H9 (cell line): ENCODE data around the gene PAAF1. TPM values are rescaled to one million over a fixed set of nuclear protein-coding genes. Genes with fewer than 3 reads are reported as not detected.
A peak's percentile ranks its signal among the peaks of the same experiment; 100 is the strongest.

Source experiments
- DNase-seq: peaks from one replicate; pipeline ENCODE4 v3.0.0-alpha.2; 2017
- H2AFZ ChIP-seq: one replicate; pipeline ENCODE4 v1.6.1; 2013; ENCODE audit warnings: mild to moderate bottlenecking, low read length, control low read depth, moderate library complexity
- H2AK5ac ChIP-seq: 2 replicates; pipeline ENCODE4 v1.6.1; 2013; ENCODE audit warnings: low read length, control low read depth, mixed read lengths; ENCODE audit not compliant: insufficient read length
- H2BK120ac ChIP-seq: one replicate; pipeline ENCODE4 v1.6.1; 2013; ENCODE audit warnings: low read depth, mild to moderate bottlenecking, low read length, control low read depth, inconsistent platforms; ENCODE audit not compliant: poor library complexity, severe bottlenecking
- H2BK12ac ChIP-seq: 2 replicates; pipeline ENCODE4 v1.6.1; 2013; ENCODE audit warnings: low read length, control low read depth, mixed read lengths, low read depth; ENCODE audit not compliant: insufficient read length
- H2BK15ac ChIP-seq: 2 replicates; pipeline ENCODE4 v1.6.1; 2013; ENCODE audit warnings: low read depth, low read length, control low read depth
- H2BK20ac ChIP-seq: one replicate; pipeline ENCODE4 v1.6.1; 2013; ENCODE audit warnings: low read depth, mild to moderate bottlenecking, low read length, control low read depth, inconsistent platforms; ENCODE audit not compliant: poor library complexity, severe bottlenecking
- H2BK5ac ChIP-seq: 2 replicates; pipeline ENCODE4 v1.6.1; 2013; ENCODE audit warnings: low read length, control low read depth, mixed read lengths; ENCODE audit not compliant: insufficient read length
- H3K14ac ChIP-seq: 2 replicates; pipeline ENCODE4 v1.6.1; 2013; ENCODE audit warnings: low read length, control low read depth; ENCODE audit not compliant: insufficient read depth
- H3K18ac ChIP-seq: 2 replicates; pipeline ENCODE4 v1.6.1; 2013; ENCODE audit warnings: low read depth, mild to moderate bottlenecking, mixed read lengths, low read length, control low read depth; ENCODE audit not compliant: insufficient read length
- H3K23ac ChIP-seq: 2 replicates; pipeline ENCODE4 v1.6.1; 2013; ENCODE audit warnings: low read length, control low read depth, mixed read lengths, low read depth; ENCODE audit not compliant: insufficient read length
- H3K23me2 ChIP-seq: 2 replicates; pipeline ENCODE4 v1.6.1; 2013; ENCODE audit warnings: low read depth, mild to moderate bottlenecking, mixed read lengths, low read length, control low read depth; ENCODE audit not compliant: insufficient read length, poor library complexity, severe bottlenecking
- H3K27ac ChIP-seq: 2 replicates; pipeline ENCODE4 v1.5.1; 2013; ENCODE audit warnings: low read length, control low read depth, mixed read lengths, low read depth; ENCODE audit not compliant: insufficient read length
- H3K27me3 ChIP-seq: 2 replicates; pipeline ENCODE4 v1.6.1; 2013; ENCODE audit warnings: low read length, control low read depth, inconsistent platforms; ENCODE audit not compliant: insufficient read depth
- H3K4ac ChIP-seq: 2 replicates; pipeline ENCODE4 v1.6.1; 2013; ENCODE audit warnings: low read depth, mild to moderate bottlenecking, control low read depth, inconsistent platforms, low read length, moderate library complexity
- H3K4me1 ChIP-seq: 2 replicates; pipeline ENCODE4 v1.6.1; 2013; ENCODE audit warnings: low read length, control low read depth, inconsistent platforms; ENCODE audit not compliant: insufficient read depth
- H3K4me2 ChIP-seq: 2 replicates; pipeline ENCODE4 v1.6.1; 2013; ENCODE audit warnings: low read length, control low read depth, mixed read lengths; ENCODE audit not compliant: insufficient read length, insufficient read depth
- H3K56ac ChIP-seq: 2 replicates; pipeline ENCODE4 v1.6.1; 2013; ENCODE audit warnings: low read depth, mild to moderate bottlenecking, mixed read lengths, low read length, control low read depth; ENCODE audit not compliant: insufficient read length
- H3K79me1 ChIP-seq: 2 replicates; pipeline ENCODE4 v1.6.1; 2013; ENCODE audit warnings: low read depth, mild to moderate bottlenecking, moderate library complexity, low read length, control low read depth, inconsistent platforms; ENCODE audit not compliant: insufficient read depth, poor library complexity, severe bottlenecking
- H3K79me2 ChIP-seq: 2 replicates; pipeline ENCODE4 v1.6.1; 2013; ENCODE audit warnings: low read length, control low read depth, inconsistent platforms; ENCODE audit not compliant: insufficient read depth
- H3K9ac ChIP-seq: 2 replicates; pipeline ENCODE4 v1.6.1; 2013; ENCODE audit warnings: low read length, control low read depth, mixed read lengths; ENCODE audit not compliant: insufficient read length; ENCODE audit errors: extremely low read depth
- H3K9me3 ChIP-seq: one replicate; pipeline ENCODE4 v1.6.1; 2013; ENCODE audit warnings: low read depth, low read length, inconsistent platforms; ENCODE audit not compliant: control insufficient read depth
- H3T11ph ChIP-seq: one replicate; pipeline ENCODE4 v1.6.1; 2013; ENCODE audit warnings: mild to moderate bottlenecking, low read length, control low read depth, inconsistent platforms
- H4K20me1 ChIP-seq: one replicate; pipeline ENCODE4 v1.6.1; 2013; ENCODE audit not compliant: control insufficient read depth, insufficient read length, insufficient read depth
- H4K5ac ChIP-seq: 2 replicates; pipeline ENCODE4 v1.6.1; 2013; ENCODE audit warnings: low read depth, mild to moderate bottlenecking, mixed read lengths, low read length, control low read depth; ENCODE audit not compliant: insufficient read length
- H4K8ac ChIP-seq: replicated peaks from 2 replicates; pipeline ENCODE4 v1.6.1; 2013; ENCODE audit warnings: low read length, control low read depth, mixed read lengths, low read depth; ENCODE audit not compliant: insufficient read length
- H4K91ac ChIP-seq: 2 replicates; pipeline ENCODE4 v1.6.1; 2013; ENCODE audit warnings: low read depth, mild to moderate bottlenecking, moderate library complexity, mixed read lengths, low read length, control low read depth; ENCODE audit not compliant: insufficient read length
- H3K27ac Mint-ChIP-seq, 3 experiments: 2 replicates in 2 of 3; 3 replicates in 1 of 3; pipeline ENCODE4 v1.8.0; 2020 to 2021; ENCODE audit warnings: mixed read lengths in 3 of 3, mild to moderate bottlenecking in 1 of 3, moderate library complexity in 1 of 3
- H3K27me3 Mint-ChIP-seq: 2 replicates; pipeline ENCODE4 v1.8.0; 2021; ENCODE audit warnings: low read depth, mild to moderate bottlenecking, moderate library complexity, mixed read lengths
- H3K36me3 Mint-ChIP-seq, 3 experiments: 2 replicates in 2 of 3; 3 replicates in 1 of 3; pipeline ENCODE4 v1.8.0; 2020 to 2021; ENCODE audit warnings: low read depth in 3 of 3, mixed read lengths in 3 of 3; ENCODE audit not compliant: insufficient read depth in 1 of 3
- H3K4me1 Mint-ChIP-seq, 2 experiments: 2 replicates each; pipeline ENCODE4 v1.8.0; 2020; ENCODE audit warnings: mixed read lengths in 2 of 2
- H3K4me3 Mint-ChIP-seq, 2 experiments: 2 replicates in 1 of 2; 3 replicates in 1 of 2; pipeline ENCODE4 v1.8.0; 2020 to 2021; ENCODE audit warnings: mild to moderate bottlenecking in 2 of 2, mixed read lengths in 2 of 2, moderate library complexity in 1 of 2
- H3K9me3 Mint-ChIP-seq, 2 experiments: 2 replicates in 1 of 2; 3 replicates in 1 of 2; pipeline ENCODE4 v1.8.0; 2020; ENCODE audit warnings: mild to moderate bottlenecking in 2 of 2, mixed read lengths in 2 of 2, moderate library complexity in 1 of 2
- CTCF ChIP-seq: fragments of 200-600 bp; sonication (generic); conservative IDR thresholded peaks from 3 replicates; pipeline ENCODE4 v1.8.0; 2021; ENCODE audit warnings: antibody characterized with exemption, mild to moderate bottlenecking
- WGBS: extraction: QIAGEN DNeasy Blood & Tissue Kit; methylation state at CpG from one replicate; pipeline ENCODE4 v1.1.7; 2013; ENCODE audit warnings: missing lambda C conversion rate, low lambda C conversion rate, mixed read lengths; ENCODE audit not compliant: insufficient read length; ENCODE audit errors: extremely low coverage; 5-methylcytosine and 5-hydroxymethylcytosine counted together
- total RNA-seq: library from RNA; stranded (reverse); gene quantifications from 2 replicates; pipeline ENCODE4 v1.2.1, GENCODE V29; 2021

The PAAF1 gene
- total RNA-seq, 1 experiment from 2014 or later: 24.3 TPM

GRCh38 chr11:73870261-73870660 is 6.5 kb upstream of the PAAF1 start:
- H3K23ac ChIP-seq: no peak overlapping the region
- H3K4me1 Mint-ChIP-seq: peaks cover 5 to 8% of the 10 kb centered on the region in 2 experiments
- no peak overlapping the region for H4K5ac ChIP-seq
- no peak overlapping the region for H3K27ac ChIP-seq
- H2AFZ ChIP-seq: no peak overlapping the region
- H3K4me2 ChIP-seq: no peak overlapping the region
- H3K4me1 ChIP-seq: 0 out of 2 replicates have a peak, but pooled peaks cover 2% of the 10 kb centered on the region
- H4K20me1 ChIP-seq: no peaks in the 10 kb centered on the region
- TF ChIP-seq CTCF: no peak
- H3K9me3 Mint-ChIP-seq: no peaks in the 10 kb centered on the region
- H3K36me3 Mint-ChIP-seq: peaks cover 20 to 45% (median 38%) of the 10 kb centered on the region in 3 experiments; a peak in 6 of 7 replicates
- no peak overlapping the region for H3K4me3 Mint-ChIP-seq
- no peak overlapping the region for H3K14ac ChIP-seq
- no peak overlapping the region for H3T11ph ChIP-seq
- H3K23me2 ChIP-seq: peaks cover under 1% of the 10 kb centered on the region
- no peak for DNase-seq
- H3K9me3 ChIP-seq: no peaks in the 10 kb centered on the region
- no peak overlapping the region for H2AK5ac ChIP-seq
- H3K27ac Mint-ChIP-seq: peak overlapping the region in 1 of 3 experiments; percentile 44; a peak in 1 of 7 replicates
- no peak overlapping the region for H2BK20ac ChIP-seq
- peaks cover 6% of the 10 kb centered on the region for H3K79me1 ChIP-seq
- H4K8ac ChIP-seq: no peak overlapping the region
- H4K91ac ChIP-seq: no peak overlapping the region
- no peak overlapping the region for H2BK120ac ChIP-seq
- no peaks in the 10 kb centered on the region for H3K27me3 ChIP-seq
- H3K27me3 Mint-ChIP-seq: no peaks in the 10 kb centered on the region; the same call in 1 of the 2 replicates
- no peak overlapping the region for H3K9ac ChIP-seq
- WGBS: no CpG with 5 or more reads among the region's 3 CpGs
- no peak overlapping the region for H3K4ac ChIP-seq
- H3K18ac ChIP-seq: no peak overlapping the region
- no peak overlapping the region for H2BK12ac ChIP-seq
- no peak overlapping the region for H2BK5ac ChIP-seq
- peaks cover 3% of the 10 kb centered on the region; the same call in 1 of the 2 replicates for H3K79me2 ChIP-seq
- no peak overlapping the region for H3K56ac ChIP-seq
- no peak overlapping the region for H2BK15ac ChIP-seq
